Posterior cingulate gyrus (tissue), 11 donors: ENCODE data around the gene INSR.
A peak's percentile ranks its signal among the peaks of the same experiment; 100 is the strongest.
"Not testable (repeated sequence)": the region's sequence is repeated elsewhere in the genome, so short reads cannot be mapped to it uniquely, and the experiment has no call there.

Source experiments
- DNase-seq, 10 donors: peaks; one replicate each; pipeline versions ENCODE4 v3.0.0 to v3.0.0-alpha.2; 2020 to 2021; ENCODE audit warnings: mixed read lengths in 3 of 10
- intact Hi-C: fragments of 100-400 bp; cut with DNase I; formaldehyde crosslinking; loops from one replicate; pipeline ENCODE4 v1.15.1; 2023

The INSR gene

DNA sequence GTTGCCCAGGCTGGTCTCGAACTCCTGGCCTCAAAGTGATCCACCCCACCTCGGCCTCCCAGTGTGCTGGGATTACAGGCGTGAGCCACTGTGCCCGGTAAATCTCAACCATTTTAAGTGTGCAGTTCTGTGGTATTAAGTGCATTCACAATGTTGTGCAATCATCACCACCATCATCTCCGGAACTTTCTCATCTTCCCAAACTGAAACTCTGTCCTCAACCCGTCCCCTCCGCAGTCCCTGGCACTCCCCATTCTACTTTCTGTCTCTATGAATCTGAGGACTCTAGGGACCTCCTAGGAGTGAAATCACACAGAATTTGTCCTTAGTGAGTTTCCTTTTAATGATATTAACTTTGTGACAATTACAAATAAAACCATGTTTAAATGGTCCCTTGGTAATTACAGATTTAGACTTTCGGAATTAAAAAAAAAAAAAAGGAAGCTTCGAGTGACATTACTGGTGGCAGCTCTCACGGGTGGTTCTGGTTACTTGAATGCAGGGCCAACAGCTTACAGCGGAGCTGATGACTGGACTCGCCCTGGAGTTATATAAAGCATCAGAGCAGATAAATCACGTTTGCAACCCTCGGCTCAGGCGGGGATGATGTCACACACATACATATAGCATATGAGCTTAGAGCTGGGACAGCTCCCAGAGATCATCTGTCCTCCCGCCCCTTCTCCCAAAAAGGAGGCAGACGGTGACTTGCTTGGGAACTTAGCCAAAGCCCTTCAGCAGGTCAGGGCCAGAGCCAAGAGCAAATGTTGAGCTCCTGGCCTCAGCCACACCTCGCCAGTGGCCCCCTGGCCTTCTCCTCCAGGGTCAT lies 134.9 kb downstream of the INSR start:
- intact Hi-C loops: no loop called here
- DNase-seq: peak in 8 of 10 donors; percentile 18 to 91 (median 60)

GRCh38 chr19:7153022-7153421 lies 141.2 kb downstream of the INSR start:
- no peak for DNase-seq
- intact Hi-C loops: no loop called here

GRCh38 chr19:7152568-7152967 lies 141.6 kb downstream of the INSR start:
- no peak for DNase-seq
- intact Hi-C loops: no loop called here

DNA sequence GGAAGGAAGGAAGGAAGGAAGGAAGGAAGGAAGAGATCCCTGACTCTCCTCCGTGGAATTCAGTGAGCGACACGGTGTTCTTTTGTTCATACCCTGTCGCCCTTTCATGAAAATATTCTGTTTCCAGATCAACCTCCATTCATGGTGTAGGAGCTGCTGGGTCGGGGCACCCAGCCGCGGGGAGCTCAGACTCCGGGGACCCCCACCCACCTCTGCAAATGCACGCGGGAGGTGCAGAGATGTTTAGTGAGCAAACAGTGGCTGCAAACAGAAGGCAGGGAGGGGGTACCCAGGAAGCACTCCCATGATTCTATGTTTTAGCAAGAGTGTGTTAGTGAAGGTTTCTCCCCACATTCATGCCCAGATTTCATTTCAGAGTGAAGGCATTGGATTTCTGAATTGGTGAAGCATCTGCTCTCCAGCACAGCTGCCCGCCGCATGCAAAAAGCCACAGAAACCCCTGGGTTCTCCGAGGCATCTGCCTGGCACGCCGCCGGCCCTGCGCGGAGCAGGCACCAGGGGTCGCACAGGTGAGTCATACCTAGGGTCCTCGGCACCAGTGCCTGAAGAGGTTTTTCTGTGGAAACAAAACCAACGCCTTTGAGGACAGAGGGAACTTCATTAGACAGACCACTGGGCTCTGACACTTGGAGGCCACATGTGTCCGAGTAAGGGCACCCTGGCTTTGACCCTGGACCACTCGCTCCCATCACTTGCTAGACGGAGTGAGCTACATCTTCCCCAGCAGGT lies 144.1 kb downstream of the INSR start:
- DNase-seq: no peak
- intact Hi-C loops: loop anchor here (1.0 to 2.0 kb wide), 3 partner anchors 48 to 191 kb away; partner anchors contain the start of gene INSR

DNA sequence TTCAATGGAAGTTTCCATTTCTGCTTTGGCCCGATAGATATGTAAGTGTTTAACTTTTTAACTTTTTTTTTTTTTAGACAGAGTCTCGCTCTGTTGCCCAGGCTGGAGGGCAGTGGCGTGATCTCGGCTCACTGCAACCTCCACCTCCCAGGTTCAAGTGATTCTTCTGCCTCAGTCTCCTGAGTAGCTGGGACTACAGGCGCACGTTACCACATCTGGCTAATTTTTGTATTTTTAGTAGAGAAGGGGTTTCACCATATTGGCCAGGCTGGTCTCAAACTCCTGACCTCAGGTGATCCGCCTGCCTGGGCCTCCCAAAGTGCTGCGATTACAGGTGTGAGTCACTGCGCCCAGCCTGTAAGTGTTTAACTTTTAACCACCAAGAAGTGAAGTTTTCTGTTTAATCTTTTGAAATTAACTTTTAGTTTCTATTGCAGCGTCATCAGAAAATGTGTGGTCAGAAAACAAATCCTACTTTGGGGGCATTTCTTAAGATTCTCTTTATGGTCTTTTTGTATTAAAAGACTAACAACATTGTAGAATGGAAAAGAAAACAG lies 147.0 kb downstream of the INSR start:
- intact Hi-C loops, DNase-seq: not testable (repeated sequence)

DNA sequence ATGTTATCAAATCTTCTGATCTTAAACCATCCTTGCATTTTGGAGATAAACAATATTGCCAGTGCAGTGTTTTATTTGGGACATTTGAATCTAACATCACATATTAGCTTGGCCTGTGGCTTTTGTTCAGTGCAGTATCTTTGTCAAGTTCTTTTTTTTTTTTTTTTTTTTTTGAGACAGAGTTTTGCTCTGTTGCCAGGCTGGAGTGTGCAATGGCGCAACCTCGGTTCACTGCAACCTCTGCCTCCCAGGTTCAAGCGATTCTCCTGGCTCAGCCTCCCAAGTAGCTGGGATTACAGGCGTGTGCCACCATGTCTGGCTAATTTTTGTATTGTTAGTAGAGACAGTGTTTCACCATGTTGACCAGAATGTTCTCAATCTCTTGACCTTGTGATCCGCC lies 148.1 kb downstream of the INSR start:
- intact Hi-C loops, DNase-seq: not testable (repeated sequence)

DNA sequence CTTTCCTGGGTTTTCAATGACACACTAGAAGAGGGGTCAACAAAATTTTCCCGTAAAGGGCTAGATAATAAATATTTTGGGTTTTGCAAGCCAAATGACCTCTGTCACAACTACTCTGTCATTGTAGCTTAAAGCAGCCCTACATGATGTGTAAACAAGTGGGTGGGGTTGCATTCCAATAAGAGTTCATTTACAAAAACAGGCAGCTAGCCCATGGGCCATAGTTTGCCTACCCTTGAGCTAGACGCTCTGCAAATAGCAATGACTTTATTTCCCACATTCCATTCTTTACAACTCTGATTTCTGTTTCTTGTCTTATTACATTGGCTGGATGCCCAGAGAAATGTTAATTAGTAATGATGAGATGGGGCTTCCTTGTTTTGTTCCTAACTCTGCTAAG lies 148.7 kb downstream of the INSR start:
- intact Hi-C loops: no loop called here
- no peak for DNase-seq

DNA sequence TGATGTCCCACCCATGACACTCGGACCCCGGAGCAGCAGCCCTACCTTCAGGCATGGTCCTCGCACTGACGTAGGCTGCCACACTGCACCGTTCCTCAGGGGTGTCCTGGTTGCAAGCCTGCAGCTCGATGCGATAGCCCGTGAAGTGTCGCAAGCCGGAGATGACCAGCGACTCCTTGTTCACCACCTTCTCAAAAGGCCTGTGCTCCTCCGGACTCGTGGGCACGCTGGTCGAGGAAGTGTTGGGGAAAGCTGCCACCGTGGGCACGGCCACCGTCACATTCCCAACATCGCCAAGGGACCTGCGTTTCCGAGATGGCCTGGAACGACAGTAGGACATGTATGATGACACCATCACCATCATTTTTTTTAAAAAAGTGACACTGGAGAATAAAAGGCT lies 151.4 kb downstream of the INSR start:
- peak in 1 of 10 donors; percentile 62 for DNase-seq
- intact Hi-C loops: no loop called here

DNA sequence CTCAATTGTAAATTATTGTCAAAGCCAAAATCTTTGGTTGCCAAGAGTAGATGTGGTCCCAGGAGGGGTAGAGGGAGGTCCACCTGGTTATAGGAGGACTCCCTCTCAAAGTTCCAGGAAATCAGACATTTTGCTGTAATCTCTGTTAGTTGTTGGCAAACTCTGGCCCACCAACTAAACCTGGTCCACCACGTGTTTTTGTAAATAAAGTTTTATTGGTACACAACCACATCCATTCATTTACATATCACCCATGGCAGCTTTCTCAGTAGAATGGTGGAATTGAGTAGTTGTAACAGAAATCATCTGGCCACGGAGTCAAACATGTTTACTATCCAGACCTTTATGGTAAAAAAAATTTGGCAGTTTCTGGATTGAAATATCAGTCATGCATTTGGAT lies 154.1 kb downstream of the INSR start:
- intact Hi-C loops: no loop called here

GRCh38 chr19:7139095-7139494 lies 155.1 kb downstream of the INSR start:
- DNase-seq: peak in 1 of 10 donors; percentile 35

More for the DNA sequence above, 154.1 kb downstream of the INSR start:
- DNase-seq: no peak

DNA sequence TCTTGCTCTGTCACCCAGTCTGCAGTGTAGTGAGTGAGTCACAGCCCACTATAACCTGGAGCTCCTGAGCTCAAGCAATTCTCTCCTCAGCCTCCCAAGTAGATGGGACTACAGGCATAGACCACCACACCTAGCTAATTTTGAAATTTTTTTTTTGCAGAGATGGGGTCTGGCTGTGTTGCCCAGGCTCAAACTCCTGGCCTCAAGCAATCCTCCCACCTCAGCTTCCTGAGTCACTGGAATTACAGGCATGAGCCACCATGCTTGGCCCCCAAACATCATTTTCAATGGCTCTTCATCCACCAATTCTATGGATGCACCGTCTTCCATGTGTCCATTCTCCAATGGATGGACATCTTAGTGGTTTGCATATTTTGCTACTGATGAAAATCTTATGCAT lies 155.8 kb downstream of the INSR start:
- intact Hi-C loops: no loop called here

More at GRCh38 chr19:7139095-7139494, 155.1 kb downstream of the INSR start:
- intact Hi-C loops: no loop called here

GRCh38 chr19:7137120-7137519 lies 157.1 kb downstream of the INSR start:
- DNase-seq: no peak
- intact Hi-C loops: no loop called here

More for the DNA sequence above, 155.8 kb downstream of the INSR start:
- DNase-seq: no peak

- intact Hi-C loops: no loop called here
Measured at GRCh38 chr19:7132054-7132453, 162.2 kb downstream of the INSR start.

DNA sequence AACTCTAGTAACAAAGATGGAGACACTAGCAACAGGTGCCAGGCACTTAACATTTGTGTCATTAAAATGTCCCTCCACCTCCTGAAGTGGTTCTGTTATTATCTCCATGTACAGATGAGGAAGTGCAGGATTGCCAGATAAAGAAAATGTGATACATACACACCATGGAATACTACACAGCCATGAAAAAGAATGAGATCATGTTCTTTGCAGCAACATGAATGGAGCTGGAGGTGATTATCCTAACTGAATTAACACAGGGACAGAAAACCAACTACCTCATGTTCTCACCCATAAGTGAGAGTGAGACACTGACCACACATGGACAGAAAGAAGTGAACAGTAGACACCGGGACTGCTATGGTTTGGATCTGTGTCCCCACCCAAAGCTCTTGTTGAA lies 164.2 kb downstream of the INSR start:
- DNase-seq: no peak
- intact Hi-C loops: no loop called here

More at GRCh38 chr19:7132054-7132453, 162.2 kb downstream of the INSR start:
- peak in 1 of 10 donors; percentile 79 for DNase-seq

DNA sequence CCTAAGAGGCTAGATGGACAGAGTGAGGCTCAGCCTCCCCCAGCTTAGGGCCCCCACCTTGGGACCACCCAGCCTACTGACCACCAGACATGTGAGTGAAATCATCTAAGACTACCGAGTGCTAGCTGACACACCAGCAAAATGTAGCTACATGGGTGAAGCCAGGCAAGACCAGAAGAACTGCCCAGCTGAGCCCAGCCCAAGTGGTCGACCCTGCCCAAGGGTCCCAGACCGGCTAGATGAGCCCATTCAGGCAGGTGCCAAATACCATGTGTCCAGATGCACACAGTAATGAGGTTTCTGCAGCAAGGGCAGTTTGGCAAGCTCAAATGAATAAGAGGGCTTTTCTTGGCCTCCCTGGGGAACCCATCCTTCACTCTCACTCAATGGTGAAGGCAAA lies 168.1 kb downstream of the INSR start:
- intact Hi-C loops: no loop called here

GRCh38 chr19:7125221-7125620 lies 169.0 kb downstream of the INSR start:
- peak in 1 of 10 donors; percentile 77 for DNase-seq
- intact Hi-C loops: no loop called here

More for the DNA sequence above, 168.1 kb downstream of the INSR start:
- DNase-seq: no peak

- no peak for DNase-seq
- intact Hi-C loops: no loop called here
Measured at GRCh38 chr19:7124782-7125181, 169.4 kb downstream of the INSR start.

- intact Hi-C loops: no loop called here
- DNase-seq: peak in 1 of 10 donors; percentile 77
Measured at GRCh38 chr19:7122701-7123100, 171.5 kb downstream of the INSR start.

DNA sequence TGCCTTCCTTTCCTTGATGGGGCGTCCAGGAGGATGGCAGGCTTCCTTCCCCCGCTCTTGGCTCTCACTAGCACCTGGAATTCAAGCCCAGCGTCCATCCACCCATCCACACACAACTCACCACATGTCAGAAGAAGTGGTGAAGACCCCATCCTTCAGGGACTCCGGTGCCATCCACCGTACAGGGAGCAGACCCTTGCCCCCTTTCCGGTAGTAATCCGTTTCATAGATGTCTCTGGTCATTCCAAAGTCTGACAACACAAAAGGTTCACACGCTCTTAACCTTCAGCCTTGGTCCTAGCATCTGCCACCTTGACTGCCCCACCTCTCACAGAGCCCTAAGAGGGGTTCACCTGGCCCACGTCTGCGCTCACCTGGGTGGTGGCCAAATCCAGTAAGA lies 173.7 kb downstream of the INSR start:
- peak in 1 of 10 donors; percentile 51 for DNase-seq
- intact Hi-C loops: no loop called here

- intact Hi-C loops: no loop called here
- peak in 1 of 10 donors; percentile 25 for DNase-seq
Measured at GRCh38 chr19:7119582-7119981, 174.6 kb downstream of the INSR start.

DNA sequence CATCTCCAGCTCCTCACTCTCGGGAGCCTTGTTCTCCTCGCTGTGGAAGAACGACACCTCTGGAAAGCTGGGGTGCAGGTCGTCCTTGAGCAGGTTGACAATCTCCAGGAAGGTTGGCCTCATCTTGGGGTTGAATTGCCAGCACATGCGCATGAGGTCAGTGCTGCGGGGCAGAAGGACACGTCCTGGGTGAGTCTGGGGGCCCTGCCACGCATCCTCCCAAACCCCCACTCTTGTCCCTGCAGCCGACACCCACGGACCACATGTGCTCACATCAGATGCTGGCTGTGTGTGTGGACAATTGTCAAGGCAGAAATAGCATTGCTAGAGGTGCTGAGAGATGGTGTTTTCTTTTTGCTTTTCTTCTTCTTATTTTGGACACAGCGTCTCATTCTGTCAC lies 177.0 kb downstream of the INSR start:
- intact Hi-C loops: no loop called here

More for the DNA sequence above, 177.0 kb downstream of the INSR start:
- peak in 1 of 10 donors; percentile 72 for DNase-seq
